CD4-positive, alpha-beta T cell treated with Interleukin-6 at 100 ng/mL for 8 hours (primary cell): ENCODE data around the gene COL23A1.

Experiments
- DNase-seq: peaks from one replicate; pipeline ENCODE4 v3.0.0-alpha.2; 2020; ENCODE audit warnings: mixed read lengths, low spot score

Gene COL23A1

GRCh38 chr5:178192244-178192643, 397.9 kb downstream of the COL23A1 start:
- DNase-seq = no peak

GRCh38 chr5:178191661-178192060, 398.5 kb downstream of the COL23A1 start:
- no peak for DNase-seq

- no peak for DNase-seq
Observed at GRCh38 chr5:178189433-178189832, 400.8 kb downstream of the COL23A1 start.
